Activated CD4-positive, CD25-positive, alpha-beta regulatory T cell treated with anti-CD3 and anti-CD28 coated beads, Interleukin-2, amount 50 U/mL, for 72 hours (primary cell): ENCODE results near the gene TMEM184A.

Experiments
- DNase-seq: peaks from one replicate; pipeline ENCODE4 v3.0.0; 2021

TMEM184A gene

DNA sequence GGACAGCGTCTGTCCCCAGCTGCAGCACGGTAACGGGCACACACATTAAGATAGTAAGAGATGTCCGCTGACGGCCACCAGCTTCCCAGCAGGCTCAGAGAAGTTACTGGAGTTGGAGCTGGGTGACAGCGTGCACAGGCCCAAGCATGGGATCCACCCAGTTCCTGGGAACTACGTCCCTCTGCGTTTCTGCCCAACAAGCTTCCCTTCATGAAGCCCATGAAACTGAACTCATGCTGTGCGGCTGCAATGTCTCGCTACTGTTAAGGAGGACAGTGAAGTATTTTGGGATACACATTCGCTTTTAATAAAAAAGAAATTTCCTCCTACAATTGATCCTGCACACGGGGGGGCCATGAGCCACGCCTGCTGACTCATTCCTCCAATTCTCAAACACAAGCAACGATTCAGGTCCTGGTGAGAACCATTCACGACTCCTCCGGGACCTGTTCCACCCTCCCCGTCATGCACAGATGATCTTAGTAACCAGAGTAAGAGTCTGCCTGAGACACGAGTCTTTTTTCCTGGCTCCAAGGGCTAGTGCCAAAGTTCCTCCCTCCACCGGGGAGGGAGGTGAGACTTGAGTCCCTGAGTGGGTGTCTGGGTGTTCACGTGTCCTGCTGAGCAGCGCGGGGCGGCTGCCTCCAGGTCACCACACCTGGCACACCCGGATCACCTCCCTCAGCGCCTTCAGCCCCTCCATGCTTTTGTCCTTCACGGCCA lies 11.2 kb upstream of the TMEM184A start:
- DNase-seq: no peak

DNA sequence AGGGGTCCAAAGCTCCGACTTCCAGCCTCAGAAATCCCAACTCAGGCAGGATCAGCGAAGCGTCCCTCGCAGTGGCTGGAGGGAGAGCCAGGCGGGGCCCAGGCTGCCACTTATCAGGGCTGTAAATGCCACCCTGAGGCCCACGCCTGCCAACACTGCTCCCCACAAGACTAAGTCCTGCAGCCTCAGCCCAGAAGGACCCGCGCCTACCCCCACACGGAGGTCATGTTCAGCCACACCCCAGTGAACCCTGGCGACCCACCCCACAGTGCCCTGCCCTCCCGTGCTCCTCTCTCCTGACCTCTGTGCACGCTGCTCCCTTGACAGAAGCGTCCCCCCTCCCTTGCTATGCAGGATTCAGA lies 10.7 kb upstream of the TMEM184A start:
- no peak for DNase-seq

DNA sequence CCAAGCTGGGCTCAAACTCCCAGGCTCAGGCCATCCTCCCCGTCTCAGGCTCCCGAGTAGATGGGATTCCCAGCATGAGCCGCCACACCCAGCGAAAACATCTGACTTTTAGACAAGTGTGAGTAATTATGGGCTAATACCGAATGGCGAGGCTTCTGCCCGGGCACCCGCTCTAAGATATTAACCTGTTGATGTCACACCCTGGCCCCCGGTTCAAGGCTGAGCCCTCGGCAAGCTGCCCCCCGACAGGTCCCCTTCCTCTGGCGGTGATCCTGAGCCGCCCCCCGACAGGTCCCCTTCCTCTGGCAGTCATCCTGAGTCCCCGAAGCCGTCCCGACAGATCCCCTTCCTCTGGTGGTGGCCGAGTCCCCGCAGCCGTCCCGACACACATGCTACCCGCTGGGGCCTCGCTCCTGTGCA lies 8.6 kb upstream of the TMEM184A start:
- no peak for DNase-seq

- no peak for DNase-seq
Measured at GRCh38 chr7:1563981-1564602, 8.1 kb upstream of the TMEM184A start.

GRCh38 chr7:1562597-1563051 lies 6.6 kb upstream of the TMEM184A start:
- no peak for DNase-seq

DNA sequence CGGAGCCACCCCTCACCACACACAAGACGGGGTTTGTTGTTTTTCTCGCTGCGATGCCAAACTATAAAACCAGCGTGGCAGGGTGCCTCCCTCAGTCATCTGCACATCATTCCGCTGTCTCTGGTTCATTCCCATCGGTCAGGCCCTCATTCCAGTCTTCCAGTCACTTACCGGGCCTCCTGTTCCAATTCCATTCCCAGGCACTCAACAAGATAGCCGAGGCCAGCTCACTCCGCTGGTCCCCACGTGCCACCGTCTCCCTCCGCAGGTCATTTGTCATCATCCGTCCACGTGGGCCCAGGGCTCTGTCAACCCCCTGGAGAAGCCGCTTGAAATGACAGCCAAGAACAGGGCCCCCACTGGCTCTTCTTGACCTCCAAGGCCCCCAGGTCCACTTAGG lies 6.1 kb upstream of the TMEM184A start:
- no peak for DNase-seq

- no peak for DNase-seq
Measured at GRCh38 chr7:1561036-1561940, 5.3 kb upstream of the TMEM184A start.

DNA sequence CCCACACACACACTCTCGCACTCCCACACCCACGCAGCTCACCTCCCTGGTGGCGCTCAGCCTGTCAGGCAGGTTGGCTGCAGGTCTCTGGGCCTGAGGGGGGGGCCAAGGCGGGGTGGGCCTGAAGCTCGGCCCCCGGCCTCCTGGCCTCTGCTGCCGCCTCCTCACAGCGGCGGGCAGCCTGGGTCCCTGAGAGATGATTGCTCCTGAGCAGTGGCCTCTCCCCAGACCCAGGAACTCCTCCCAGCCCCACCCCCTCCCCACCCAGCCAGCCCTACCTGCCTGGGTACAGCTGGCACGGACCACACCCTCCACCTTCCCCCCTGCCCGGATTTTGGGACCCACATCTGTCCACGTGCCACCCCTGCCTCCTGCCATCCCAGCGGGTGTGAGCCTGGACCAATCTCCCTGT lies 4.6 kb upstream of the TMEM184A start:
- DNase-seq: no peak

- no peak for DNase-seq
Measured at GRCh38 chr7:1559626-1560590, 3.9 kb upstream of the TMEM184A start.

DNA sequence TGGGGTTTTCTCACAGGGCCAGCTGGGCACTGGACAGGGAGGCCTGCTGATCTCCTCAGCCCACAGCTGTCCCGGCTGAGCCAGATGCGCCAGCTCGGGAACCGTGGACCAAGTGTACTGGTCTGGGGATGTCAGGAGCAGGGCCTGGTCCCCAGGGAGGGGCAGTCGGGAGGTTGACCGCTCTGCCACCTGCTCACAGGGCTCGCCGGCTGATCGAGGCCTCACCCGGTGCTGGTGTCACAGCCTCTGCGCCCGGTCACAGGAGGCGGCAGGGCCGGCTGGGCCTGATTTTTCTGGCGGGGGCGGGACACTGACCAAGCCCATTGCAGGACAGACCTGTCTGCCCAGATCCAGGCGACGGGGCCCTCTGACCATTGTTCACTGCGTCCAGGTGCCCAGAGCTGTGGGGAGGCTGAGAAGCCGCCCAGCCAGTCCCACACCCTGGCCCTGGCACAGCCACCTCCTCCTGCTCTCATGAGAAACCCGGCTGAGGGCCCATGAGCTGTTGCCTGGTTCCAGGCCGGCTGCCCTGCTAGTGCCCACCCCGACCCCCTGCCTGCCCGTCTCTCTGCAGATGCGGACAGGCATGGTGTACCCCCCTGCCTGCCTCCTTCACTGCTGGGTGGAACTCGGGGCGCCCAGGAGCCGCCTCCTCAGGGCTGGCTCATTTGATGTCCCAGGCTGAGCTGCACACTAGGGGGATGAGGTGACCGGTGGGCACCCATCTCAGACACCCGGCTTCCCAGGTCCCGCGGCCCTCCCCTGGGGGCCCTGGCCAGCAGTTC lies 3.0 kb upstream of the TMEM184A start:
- DNase-seq: no peak

DNA sequence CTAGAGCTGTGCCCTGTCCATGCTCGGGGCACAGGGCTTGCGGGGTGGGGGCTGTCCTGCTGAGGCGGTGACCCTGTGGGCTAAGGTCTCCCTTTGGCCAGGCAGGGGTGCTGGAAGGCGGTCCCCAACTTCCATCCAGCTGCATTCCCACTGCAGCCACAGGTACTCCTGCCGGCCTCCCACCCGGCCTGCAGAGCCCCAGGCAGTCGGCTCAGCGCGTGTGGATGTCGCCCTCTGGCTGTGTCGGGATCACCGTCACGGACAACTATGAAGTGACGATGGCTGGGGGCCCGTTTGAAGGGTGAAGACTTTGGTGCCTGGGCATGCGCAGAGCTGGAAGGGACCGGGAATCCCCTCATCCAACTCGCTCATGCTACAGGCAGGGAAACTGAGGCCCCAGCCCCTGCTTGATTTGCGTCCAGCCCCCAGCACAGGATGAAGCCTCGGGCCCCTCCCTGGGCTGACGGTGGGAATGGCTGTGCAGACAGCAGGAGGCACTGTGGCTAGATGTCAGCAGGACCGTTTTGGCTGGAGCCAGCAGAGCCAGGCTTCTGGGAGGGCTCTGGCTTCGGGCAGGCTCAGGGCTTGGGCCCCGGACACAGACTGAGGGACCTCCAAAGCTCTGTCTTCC lies 2.3 kb upstream of the TMEM184A start:
- no peak for DNase-seq

- no peak for DNase-seq
Measured at GRCh38 chr7:1557771-1558170, 1.8 kb upstream of the TMEM184A start.

DNA sequence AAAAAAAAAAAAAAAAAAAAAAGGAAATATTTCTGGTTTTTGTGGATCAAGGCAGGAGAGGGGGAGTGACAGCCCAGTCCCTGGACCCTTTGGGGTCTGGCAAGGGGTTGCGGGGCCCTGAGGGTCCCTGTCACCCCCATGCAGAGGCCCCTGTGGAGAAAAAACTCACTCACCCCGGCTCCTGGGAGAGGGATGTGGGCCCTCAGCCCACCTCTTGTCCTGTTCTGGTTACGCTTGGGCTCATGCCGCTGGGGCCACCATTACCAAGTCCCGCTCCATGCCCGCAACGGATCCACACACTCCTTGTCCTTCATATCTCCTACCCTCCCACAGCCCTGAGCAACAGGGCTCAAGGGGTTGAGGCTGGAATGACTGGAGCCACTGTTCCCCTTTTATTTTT lies 1.0 kb upstream of the TMEM184A start:
- DNase-seq: no peak

DNA sequence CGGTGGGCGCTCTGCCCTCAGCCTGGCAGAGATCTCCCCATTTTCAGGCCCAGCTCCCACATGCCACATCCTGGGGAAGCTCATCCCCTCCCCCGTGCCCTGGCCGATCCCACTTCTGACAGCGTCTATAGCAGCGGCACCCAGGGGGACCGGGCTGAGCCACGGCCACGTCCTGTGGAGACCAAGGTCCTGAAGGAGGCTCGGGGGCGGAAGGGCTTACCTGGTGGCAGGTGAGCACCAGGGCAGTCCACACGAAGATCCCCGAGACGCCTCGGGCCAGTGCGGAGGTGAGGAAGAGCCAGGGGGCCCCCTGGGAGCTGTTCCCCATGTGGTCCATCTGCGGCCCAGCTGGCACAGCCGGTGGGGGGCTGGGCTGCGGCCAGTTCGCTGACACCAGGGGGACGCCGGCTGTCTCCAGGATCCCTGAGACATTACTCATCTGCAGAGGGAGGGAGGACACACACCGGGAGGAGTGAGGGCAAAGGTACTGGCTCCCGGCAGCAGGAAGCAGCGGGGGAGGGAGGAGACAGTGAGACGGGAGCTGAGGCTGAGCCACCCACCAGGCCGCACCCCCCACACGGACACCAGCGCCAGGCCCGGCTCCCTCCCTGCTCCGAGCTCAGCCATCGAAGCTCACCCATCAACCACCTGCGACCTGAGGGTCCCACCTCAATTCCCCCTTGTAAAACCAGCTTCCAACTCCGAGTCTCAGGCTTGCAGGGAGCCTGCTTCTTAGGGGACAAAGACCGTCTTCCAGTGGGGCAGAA lies 776 bp downstream of the TMEM184A start:
- no peak for DNase-seq

GRCh38 chr7:1554333-1555045 lies 1.5 kb downstream of the TMEM184A start:
- no peak for DNase-seq

GRCh38 chr7:1553512-1554210 lies 2.3 kb downstream of the TMEM184A start:
- DNase-seq: no peak

- no peak for DNase-seq
Measured at GRCh38 chr7:1552200-1552599, 3.8 kb downstream of the TMEM184A start.

GRCh38 chr7:1550846-1551155 lies 5.2 kb downstream of the TMEM184A start:
- no peak for DNase-seq
